NCI-H510A (cell line): ENCODE data around the gene ZNF490.
"Not testable (repeated sequence)": the region's sequence is repeated elsewhere in the genome, so short reads cannot be mapped to it uniquely, and the experiment has no call there.

ENCODE experiments used
- DNase-seq: peaks from one replicate; lab custom pipeline; 2025; lab: John Stamatoyannopoulos, UW

ZNF490 gene

DNA sequence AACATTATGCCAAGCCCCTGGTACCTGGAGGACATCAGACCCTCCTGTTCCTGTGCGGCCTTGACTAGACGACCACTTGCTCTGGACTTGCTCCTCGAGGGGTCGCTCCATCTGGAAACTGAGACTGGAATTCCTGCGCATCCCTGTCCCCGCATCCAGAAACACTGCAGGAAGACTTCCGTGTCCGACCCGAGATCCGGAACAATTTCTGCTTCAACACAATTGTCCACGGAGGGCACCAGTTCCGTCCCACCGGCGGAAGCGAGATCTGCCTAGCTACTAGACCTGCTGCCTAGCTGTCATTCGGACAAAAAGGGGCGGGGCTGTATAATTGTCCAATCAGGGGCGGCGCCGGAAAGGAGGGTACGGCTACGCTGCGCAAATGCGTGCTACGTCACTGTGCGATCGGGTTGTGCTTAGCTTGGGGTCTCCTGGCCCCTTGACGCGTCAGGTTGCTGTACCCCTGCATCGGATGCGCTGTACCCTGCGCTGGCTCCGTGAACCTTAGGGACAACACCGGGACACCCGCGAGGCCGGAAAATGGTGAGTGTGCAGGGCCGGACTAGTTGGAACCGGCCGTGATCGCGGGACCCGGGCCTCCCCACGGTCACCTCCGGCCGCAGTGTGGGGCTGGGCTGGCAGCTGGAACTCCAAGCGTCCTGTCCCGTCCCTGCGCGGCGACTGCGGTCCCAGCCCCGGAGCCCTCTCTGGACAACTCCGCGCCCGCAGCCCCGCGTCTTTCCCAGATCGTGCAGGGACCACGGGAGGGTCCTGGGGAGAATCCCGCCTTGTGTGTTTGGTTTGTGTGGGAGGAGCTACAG, at the start of gene ZNF490, which contains the start of gene ZNF791:
ZNF490 (minus strand) TSS at position 274 of the 821 bp plus-strand sequence; CDS start at position 141, 133 bp downstream.
ZNF791 (plus strand) TSS at position 381 of the 821 bp plus-strand sequence; CDS start at position 541, 160 bp downstream.
- peak; percentile 96 for DNase-seq

DNA sequence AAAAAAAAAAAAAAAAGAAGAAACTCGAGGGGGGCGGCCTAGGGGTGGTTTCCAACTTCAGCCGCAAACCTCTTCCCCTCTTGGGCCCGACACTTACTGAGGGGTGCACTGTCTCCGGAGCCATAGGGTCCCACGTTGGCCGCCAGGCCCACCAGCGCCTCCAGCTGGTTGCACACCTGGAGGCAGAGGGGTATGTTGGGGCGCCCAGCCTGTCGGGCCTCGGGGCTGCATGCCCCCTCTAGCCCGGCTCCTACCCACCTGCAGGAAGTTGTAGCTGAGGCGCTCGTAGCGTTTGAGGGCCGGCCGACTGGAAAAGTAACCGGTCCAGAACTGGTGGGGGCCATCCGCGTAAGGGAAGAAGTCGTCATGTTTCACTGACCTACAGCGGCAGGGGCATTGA, 47.4 kb upstream of the ZNF490 start:
- no peak for DNase-seq

GRCh38 chr19:12656899-12657571, 46.4 kb upstream of the ZNF490 start:
- DNase-seq, result no peak

DNA sequence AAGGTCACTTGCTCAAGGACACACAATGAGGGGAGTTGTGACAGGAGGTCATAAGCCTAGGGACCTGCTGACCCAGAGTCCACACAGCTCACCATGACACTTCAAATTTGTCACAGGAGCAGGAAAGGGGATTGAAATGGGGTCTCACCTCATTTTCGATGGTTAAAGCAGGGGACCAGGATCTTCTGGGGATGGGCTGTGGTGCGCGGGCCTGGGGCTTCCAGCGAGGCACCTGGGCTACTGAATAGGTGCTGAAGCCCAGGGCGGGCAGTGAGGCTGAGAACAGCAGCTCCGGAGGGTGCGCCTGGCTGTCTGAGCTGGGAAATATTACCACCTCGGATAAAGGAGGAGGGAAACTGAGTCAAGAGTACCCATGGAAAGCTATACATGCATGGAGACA, 44.9 kb upstream of the ZNF490 start:
- no peak for DNase-seq

- no peak for DNase-seq
Observed at GRCh38 chr19:12652219-12652618, 41.6 kb upstream of the ZNF490 start.

- DNase-seq, result no peak
Observed at GRCh38 chr19:12649941-12650340, 39.3 kb upstream of the ZNF490 start.

GRCh38 chr19:12648088-12648487, 37.5 kb upstream of the ZNF490 start:
- no peak for DNase-seq

DNA sequence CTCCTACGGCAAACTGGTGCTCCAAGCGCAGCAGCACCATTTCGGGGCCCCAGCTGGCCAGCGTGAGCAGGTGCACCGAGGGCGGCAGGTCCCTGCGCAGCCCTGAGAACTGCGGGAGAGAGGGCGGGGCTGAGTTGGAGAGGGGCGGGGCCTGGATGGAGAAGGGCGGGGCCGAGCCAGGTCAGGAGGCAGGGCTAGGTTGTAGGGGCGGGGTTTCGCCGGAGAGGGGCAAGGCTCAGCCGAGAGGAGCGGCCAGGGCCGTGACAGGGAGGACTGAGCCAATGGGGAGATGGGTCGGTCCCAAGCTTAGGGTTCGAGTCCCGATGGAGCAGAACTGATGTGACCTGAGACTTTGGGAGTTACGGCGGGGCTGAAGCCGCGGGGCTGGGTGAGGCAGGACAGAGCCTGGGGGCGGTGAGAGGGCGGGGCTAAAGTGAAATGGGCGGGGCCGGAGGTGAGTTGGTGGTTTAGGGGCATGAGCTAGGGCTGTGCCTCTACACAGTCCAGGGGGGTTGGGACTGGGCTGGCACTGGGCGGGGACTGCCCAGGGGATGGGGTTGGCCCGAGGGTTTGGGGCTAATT, 37.0 kb upstream of the ZNF490 start:
- DNase-seq, result no peak

GRCh38 chr19:12647047-12647446, 36.4 kb upstream of the ZNF490 start:
- DNase-seq, result no peak

DNA sequence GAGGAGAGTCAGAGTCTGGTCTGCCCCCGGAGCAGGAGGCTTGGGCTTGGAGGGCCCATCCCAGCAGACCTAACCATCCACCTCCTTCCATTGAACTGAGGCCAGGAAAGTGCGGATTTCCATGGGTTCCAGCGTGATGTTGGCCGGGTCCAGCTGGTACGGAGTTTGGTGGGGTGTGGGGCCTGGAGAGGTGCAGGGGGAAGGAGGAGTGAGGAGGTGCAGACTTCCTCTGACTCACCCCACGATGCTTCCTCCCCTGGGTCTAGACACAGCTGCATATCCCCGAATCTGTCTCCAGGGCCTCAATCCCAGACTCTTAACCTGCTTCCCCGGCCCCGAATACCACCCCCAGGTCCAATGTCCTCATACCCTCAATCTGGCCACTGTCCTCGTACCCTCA, 35.9 kb upstream of the ZNF490 start:
- DNase-seq, result no peak

DNA sequence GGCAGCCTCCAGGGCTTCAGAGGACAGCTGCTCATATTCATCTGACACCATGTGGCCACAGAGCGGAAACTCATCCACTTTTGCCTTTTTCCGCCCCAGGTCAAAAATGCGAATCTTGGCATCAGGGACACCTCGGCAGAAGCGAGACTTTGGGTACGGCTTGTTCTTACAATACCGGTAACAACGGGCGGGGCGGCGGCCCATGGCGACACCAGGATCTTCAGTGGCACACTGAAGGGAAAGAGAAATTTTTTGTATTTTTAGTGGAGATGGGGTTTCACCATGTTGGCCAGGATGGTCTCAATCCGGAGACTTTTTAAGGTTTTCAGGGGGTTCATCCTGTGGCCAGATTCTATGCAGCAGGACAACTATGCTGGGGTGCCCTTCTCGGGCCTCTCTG, 33.1 kb upstream of the ZNF490 start:
- DNase-seq, result not testable (repeated sequence)

DNA sequence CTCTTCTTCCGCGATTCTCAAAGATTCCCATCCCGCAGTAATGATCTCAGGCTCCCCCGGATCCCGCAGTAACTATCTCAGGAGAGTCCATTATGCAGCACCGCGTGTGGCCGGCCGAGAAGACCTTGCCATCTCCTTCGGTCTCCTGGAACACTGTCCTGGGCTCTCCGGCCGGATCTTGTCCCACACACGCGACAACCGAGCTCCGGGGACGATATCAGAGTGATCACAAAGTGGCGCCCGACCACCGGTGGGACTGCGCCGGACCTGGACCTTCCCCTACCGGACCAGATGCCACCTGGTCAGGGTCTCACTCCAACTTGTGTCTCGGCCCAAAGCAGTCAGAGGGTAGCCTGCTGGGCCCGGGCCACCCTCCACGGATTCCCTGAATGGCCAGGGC, 31.9 kb upstream of the ZNF490 start:
- DNase-seq, result no peak

DNA sequence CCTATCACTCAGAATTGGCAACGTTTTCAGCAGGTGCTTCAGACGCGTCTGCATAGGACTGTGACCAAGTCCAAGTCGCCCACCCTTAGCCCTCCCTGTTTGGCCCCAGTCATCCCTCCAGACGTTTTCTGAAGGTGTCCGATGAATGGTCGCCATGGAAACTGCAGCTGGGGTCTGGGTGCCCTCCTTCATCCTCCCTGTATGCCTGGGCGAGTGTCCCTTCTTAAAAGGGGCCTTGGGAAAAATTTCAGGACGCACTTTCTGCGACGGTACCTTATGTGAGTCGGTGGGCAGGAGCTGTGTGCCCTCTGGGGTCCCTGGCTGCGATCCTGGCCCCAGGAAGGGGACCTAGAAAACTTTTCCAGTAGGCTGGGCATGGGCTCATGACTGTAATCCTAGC, 30.8 kb upstream of the ZNF490 start:
- DNase-seq, result no peak

DNA sequence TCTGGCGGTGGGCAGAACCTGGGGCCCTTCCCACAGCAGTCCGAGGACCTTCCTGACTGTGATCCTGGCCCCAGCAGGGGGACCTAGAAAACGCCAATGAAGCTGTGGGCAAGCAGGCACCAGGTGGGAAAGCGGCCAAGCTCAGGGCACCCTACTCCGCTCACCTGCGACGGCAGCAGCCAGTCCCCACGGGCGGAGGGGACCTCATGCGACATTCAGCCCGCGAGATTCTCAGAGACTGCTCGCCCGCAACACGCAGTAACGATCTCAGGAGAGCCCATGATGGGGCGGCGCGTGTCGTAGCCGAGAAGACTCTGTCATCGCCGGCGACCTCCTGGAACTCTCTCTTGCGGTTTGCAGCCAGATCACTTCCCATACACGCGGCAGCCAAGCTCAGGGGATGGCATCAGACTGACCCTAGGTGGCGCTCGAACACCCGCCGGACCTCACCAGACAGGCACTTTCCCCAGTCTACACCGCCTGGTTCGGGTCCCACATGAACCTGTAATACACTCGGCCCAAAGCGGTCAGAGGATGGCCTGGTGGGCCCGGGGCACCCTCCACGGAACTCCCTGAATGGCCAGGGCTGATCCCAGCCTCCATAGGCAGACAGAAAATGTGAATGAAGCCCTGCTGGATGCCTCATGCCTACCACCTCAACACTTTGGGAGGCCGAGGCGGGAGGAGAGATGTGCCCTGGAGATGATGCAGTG, 29.4 kb upstream of the ZNF490 start:
- DNase-seq, result no peak

GRCh38 chr19:12638611-12639182, 28.1 kb upstream of the ZNF490 start:
- no peak for DNase-seq

DNA sequence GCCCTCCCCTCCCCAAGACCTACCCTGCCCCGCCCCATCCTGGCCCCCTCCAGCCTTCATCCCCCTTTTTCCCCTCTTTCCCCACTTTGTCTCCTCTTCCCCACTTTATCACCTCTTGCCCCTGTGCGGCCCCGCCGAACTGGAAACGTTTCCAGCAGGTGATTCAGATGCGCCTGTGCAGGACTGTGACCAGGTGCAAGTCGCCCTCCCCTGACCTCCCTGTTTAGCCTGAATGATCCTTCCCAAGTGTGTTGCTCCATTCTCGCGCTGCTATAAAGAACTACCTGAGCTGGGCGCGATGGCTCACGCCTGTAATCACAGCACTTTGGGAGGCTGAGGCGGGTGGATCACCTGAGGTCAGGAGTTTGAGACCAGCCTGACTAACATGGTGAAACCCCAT, 26.0 kb upstream of the ZNF490 start:
- no peak for DNase-seq

- no peak for DNase-seq
Observed at GRCh38 chr19:12629215-12629614, 18.6 kb upstream of the ZNF490 start.

DNA sequence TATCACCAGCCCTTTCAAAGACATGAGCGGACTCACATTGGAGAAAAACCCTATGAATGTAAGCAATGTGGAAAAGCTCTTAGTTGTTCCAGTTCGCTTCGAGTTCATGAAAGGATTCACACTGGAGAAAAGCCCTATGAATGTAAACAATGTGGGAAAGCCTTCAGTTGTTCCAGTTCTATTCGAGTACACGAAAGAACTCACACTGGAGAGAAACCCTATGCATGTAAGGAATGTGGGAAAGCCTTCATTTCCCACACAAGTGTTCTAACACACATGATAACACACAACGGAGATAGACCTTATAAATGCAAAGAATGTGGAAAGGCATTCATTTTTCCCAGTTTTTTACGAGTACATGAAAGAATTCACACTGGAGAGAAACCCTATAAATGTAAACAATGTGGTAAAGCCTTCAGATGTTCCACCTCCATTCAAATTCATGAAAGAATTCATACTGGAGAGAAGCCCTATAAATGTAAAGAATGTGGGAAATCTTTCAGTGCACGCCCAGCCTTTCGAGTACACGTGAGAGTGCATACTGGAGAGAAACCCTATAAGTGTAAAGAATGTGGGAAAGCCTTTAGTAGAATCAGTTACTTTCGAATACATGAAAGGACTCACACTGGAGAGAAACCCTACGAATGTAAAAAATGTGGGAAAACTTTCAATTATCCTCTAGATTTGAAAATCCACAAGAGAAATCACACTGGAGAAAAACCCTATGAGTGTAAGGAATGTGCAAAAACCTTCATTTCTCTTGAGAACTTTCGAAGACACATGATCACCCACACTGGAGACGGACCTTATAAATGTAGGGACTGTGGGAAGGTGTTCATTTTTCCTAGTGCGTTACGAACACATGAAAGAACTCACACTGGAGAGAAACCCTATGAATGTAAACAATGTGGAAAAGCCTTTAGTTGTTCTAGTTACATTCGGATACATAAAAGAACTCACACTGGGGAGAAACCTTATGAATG, 17.7 kb upstream of the ZNF490 start:
- DNase-seq, result no peak

DNA sequence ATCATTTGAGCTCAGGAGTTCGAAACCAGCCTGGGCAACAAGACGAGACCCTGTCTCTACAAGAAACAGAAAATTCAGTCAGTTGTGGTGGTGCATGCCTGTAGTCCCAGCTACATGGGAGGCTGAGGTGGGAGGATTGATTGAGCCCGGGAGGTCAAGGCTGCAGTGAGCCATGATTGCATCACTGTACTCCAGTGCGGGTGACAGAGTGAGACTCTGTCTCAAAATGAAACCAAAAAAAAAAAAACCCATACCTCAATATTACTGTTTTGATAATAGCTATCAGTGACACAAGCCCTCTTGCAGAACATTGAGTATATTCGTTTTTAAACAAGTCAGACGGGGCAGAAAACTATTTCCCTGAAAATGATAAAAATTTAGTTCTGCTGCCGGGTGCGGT, 16.3 kb upstream of the ZNF490 start:
- no peak for DNase-seq

- no peak for DNase-seq
Observed at GRCh38 chr19:12623361-12624031, 12.9 kb upstream of the ZNF490 start.
